Fibroblast of the aortic adventitia (primary cell): Measurements from ENCODE around the gene TNK1. TPM values are rescaled to one million over a fixed set of nuclear protein-coding genes. Genes with fewer than 3 reads are reported as not detected.
"Not testable (repeated sequence)": the region's sequence is repeated elsewhere in the genome, so short reads cannot be mapped to it uniquely, and the experiment has no call there.

Experiments used
- DNase-seq: peaks from one replicate; pipeline ENCODE4 v3.0.0-alpha.2; 2010; ENCODE audit warnings: low read depth
- H3K4me3 ChIP-seq: 2 replicates; pipeline ENCODE4 v1.5.1; 2011; ENCODE audit warnings: low read depth, mild to moderate bottlenecking, control low read depth, low read length, moderate library complexity
- total RNA-seq: library from RNA; depleted of rRNA; stranded (reverse); fragments of >200 nt; gene quantifications from 2 replicates; pipeline ENCODE4 v1.2.3, GENCODE V29; 2012; ENCODE audit warnings: low replicate concordance
- TF ChIP-seq, protein P1 (sequence below): IDR thresholded peaks from 2 replicates; pipeline ENCODE4 v1.5.1; 2011; ENCODE audit warnings: mild to moderate bottlenecking, low read length, control low read depth, inconsistent platforms; ENCODE audit not compliant: insufficient read depth

TNK1 gene
- total RNA-seq, 1 donor = under 0.01 TPM

- no peak overlapping the region for H3K4me3 ChIP-seq
- TF ChIP-seq, protein P1, sequence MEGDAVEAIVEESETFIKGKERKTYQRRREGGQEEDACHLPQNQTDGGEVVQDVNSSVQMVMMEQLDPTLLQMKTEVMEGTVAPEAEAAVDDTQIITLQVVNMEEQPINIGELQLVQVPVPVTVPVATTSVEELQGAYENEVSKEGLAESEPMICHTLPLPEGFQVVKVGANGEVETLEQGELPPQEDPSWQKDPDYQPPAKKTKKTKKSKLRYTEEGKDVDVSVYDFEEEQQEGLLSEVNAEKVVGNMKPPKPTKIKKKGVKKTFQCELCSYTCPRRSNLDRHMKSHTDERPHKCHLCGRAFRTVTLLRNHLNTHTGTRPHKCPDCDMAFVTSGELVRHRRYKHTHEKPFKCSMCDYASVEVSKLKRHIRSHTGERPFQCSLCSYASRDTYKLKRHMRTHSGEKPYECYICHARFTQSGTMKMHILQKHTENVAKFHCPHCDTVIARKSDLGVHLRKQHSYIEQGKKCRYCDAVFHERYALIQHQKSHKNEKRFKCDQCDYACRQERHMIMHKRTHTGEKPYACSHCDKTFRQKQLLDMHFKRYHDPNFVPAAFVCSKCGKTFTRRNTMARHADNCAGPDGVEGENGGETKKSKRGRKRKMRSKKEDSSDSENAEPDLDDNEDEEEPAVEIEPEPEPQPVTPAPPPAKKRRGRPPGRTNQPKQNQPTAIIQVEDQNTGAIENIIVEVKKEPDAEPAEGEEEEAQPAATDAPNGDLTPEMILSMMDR = no peak
- no peak for DNase-seq
Measured at GRCh38 chr17:7356756-7357155, 24.1 kb upstream of the TNK1 start.

DNA sequence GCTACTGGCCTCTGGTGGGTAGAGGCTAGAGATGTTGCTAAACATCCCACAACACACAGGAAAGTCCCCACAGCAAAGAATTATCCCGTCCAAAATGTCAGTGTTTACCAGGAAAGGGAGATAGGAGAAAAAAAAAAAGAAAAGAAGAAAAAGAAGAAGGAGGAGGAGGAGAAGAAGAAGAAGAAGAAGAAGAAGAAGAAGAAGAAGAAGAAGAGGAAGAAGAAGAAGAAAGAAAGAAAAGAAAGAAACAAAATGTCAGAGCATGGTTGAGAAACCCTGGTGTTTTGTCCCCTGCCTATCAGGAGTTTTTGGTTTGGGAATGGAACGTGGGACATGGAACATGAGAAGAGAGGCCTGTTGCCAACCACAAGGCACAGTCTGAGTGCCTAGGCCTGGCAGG lies 23.5 kb upstream of the TNK1 start:
- TF ChIP-seq, protein P1 = no peak
- no peak for DNase-seq

DNA sequence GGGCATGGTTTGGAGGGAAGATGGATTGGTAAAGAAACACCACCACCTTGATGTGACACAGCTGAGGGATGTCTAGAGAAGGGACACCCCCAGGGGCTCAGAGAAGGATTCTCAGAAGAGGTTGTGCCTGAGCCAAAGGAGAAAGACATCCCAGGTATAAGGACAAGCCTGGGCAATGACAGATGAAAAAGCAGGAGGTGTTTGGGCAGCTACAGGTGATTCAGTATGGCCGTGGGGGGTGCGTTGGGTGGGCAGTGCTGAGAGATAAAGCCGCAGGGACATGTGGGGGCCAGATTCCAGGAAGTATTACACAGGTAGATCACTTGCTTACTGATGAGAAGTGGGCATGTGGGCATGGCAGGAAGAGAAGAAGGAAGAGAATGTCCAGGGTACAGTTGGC lies 19.0 kb upstream of the TNK1 start:
- no peak overlapping the region for H3K4me3 ChIP-seq
- DNase-seq = no peak
- TF ChIP-seq, protein P1 = no peak

More for the DNA sequence above, 23.5 kb upstream of the TNK1 start:
- no peak overlapping the region for H3K4me3 ChIP-seq

GRCh38 chr17:7363311-7363710 lies 17.6 kb upstream of the TNK1 start:
- H3K4me3 ChIP-seq = no peak overlapping the region
- TF ChIP-seq, protein P1 = no peak
- no peak for DNase-seq

DNA sequence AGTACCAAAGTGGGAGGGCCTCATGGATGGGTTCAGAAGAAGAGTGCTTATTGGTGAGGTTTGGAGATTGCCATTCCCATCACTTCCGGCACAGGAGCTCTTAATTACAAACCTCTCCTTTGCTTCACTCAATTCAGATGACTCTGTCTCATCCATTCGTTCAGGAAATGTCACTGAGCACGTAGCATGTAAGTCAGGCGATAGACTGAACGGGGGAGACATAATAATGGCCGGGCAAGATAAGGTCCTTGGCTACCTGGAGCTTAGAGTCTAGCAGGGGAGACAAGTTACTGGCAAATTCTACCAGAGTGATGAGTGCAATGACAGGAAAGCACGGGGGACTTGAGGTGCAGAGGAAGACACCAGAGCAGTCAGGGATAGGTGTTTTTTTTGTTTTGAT lies 14.9 kb upstream of the TNK1 start:
- H3K4me3 ChIP-seq, DNase-seq: not testable (repeated sequence)

GRCh38 chr17:7367083-7367482 lies 13.8 kb upstream of the TNK1 start:
- TF ChIP-seq, protein P1 = no peak
- no peak for DNase-seq
- H3K4me3 ChIP-seq = no peak overlapping the region

DNA sequence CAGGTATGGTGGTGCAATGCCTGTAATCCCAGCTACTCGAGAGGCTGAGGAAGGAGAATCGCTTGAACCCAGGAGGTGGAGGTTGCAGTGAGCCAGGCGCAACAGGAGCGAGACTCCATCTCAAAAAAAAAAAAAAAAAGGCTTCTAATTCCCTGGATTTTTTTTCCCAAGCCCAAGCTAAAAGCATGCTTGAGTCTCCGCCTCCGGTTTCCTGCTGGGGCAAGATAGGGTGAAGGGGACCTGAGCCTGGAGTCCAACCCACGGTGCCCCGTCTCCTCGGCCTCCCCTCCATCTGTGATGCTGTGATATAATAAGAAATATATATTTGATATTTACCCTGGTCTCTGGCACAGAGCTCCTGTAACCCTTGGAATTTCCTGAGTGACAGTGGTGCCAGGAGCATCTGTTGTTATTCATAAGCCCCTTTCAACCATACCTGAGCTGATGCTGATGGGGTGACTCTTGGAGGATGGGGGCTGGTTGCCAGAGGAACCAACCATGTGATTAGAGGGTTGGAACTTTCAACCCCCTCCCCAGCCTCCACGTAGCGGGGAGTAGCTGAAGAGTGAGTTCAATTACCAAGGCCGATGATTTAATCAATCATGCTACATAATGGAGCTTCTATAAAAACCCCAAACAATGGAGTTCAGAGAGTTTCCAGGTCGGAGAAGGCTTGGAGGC lies 12.8 kb upstream of the TNK1 start:
- H3K4me3 ChIP-seq = no peak overlapping the region
- TF ChIP-seq, protein P1 = no peak

DNA sequence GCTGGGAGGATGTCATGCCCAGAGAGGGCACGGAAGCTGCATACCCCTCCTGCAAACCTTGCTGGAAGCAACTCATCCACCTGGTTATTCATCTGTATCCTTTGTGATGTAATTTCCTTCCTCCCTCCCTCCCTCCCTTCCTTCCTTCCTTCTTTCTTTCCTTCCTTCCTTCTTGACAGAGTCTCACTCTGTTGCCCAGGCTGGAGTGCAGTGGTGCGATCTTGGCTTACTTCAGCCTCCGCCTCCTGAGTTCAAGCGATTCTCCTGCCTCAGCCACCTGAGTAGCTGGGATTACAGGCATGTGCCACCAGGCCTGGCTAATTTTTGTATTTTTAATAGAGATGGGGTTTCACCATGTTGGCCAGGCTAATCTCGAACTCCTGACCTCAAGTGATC lies 12.3 kb upstream of the TNK1 start:
- not testable (repeated sequence) for DNase-seq, H3K4me3 ChIP-seq

More for the DNA sequence above, 12.8 kb upstream of the TNK1 start:
- no peak for DNase-seq
